K562 (cell line): ENCODE measurements around the gene ADAM8. TPM values are rescaled to one million over a fixed set of nuclear protein-coding genes. Genes with fewer than 3 reads are reported as not detected.

Experiments used
- ATAC-seq: fragments of 200-7000 bp; cut with Tn5 transposase; 3 replicates; pipeline ENCODE4 v1.9.1; 2020; ENCODE audit warnings: moderate library complexity
- Bru-seq: library from RNA; stranded (reverse); fragments of 400-500 nt; gene quantifications from one replicate; lab custom pipeline; 2021; lab: Mats Ljungman, UMichigan
- BruChase-seq, 2 experiments: library from RNA; stranded (reverse); fragments of 400-500 nt; gene quantifications; one replicate each; lab custom pipeline; 2021; lab: Mats Ljungman, UMichigan
- BruUV-seq: library from RNA; stranded (reverse); fragments of 400-500 nt; replicated peaks from 2 replicates; lab custom pipeline; 2021; lab: Mats Ljungman, UMichigan
- CTCF ChIA-PET: fragments of 300-600 bp; formaldehyde crosslinking; extraction: SDS; loops from one replicate; lab custom pipeline; 2021; ENCODE audit warnings: low intra/inter-chr PET ratio; lab: Yijun Ruan, JAX
- POLR2A ChIA-PET: fragments of 300-600, 350-650 bp; sonication (Branson Sonifier 250); formaldehyde crosslinking; extraction: SDS; loops from one replicate; lab custom pipeline; 2021; ENCODE audit warnings: antibody characterized with exemption, inconsistent platforms; lab: Yijun Ruan, JAX
- DNase-seq, 4 experiments: peaks; one replicate each; pipeline versions ENCODE4 v3.0.0 to v3.0.0-alpha.2; 2011 to 2018; ENCODE audit warnings: low spot score in 3 of 4, mixed read lengths in 3 of 4; ENCODE audit errors: extremely low read depth in 1 of 4
- FAIRE-seq: peaks from 2 replicates; lab custom pipeline; 2011; peaks lifted over from hg19 to GRCh38; lab: Jason Lieb, UNC
- H2AFZ ChIP-seq: 2 replicates; pipeline ENCODE4 v1.6.0; 2011; ENCODE audit warnings: low read depth, low read length, control low read depth, inconsistent platforms
- H3K27ac ChIP-seq: fragments of 200-600 bp; 3 replicates; pipeline ENCODE4 v1.8.0; 2011; ENCODE audit warnings: low read depth, mild to moderate bottlenecking, control low read depth, inconsistent platforms, low read length, moderate library complexity, mixed read lengths; ENCODE audit errors: extremely low read depth
- H3K27me3 ChIP-seq, 2 experiments: fragments of 300-600 bp in 1 of 2; 2 replicates in 1 of 2; 3 replicates in 1 of 2; pipeline versions ENCODE4 v1.6.0 to v1.8.0; 2011; ENCODE audit warnings: inconsistent platforms in 2 of 2, low read length in 2 of 2, mild to moderate bottlenecking in 1 of 2, mixed read lengths in 1 of 2, moderate library complexity in 1 of 2; ENCODE audit not compliant: control insufficient read depth in 2 of 2, insufficient read depth in 2 of 2
- H3K36me3 ChIP-seq: fragments of 300-600 bp; 3 replicates; pipeline ENCODE4 v1.8.0; 2011; ENCODE audit warnings: mild to moderate bottlenecking, low read length, inconsistent platforms; ENCODE audit not compliant: control insufficient read depth, insufficient read depth
- H3K4me1 ChIP-seq, 2 experiments: fragments of 200-600 bp in 1 of 2; replicated peaks in 1 of 2; 2 replicates in 1 of 2; 3 replicates in 1 of 2; pipeline versions ENCODE4 v1.5.1 to v1.8.0; 2011; ENCODE audit warnings: inconsistent platforms in 2 of 2, low read length in 2 of 2, mild to moderate bottlenecking in 1 of 2, mixed read lengths in 1 of 2, moderate library complexity in 1 of 2; ENCODE audit not compliant: control insufficient read depth in 2 of 2, insufficient read depth in 2 of 2
- H3K4me2 ChIP-seq: 2 replicates; pipeline ENCODE4 v1.6.1; 2011; ENCODE audit warnings: low read length, control low read depth, inconsistent platforms, mixed read lengths; ENCODE audit not compliant: insufficient read depth
- H3K4me3 ChIP-seq: fragments of 200-600 bp; sonication (generic), shearing (Covaris generic); 2 replicates; pipeline ENCODE4 v1.5.1; 2016; ENCODE audit warnings: control low read depth, inconsistent platforms
- H3K79me2 ChIP-seq: fragments of 200-600 bp; 3 replicates; pipeline ENCODE4 v1.8.0; 2011; ENCODE audit warnings: low read length, inconsistent platforms; ENCODE audit not compliant: control insufficient read depth, insufficient read depth
- H3K9ac ChIP-seq, 2 experiments: 2 replicates each; pipeline versions ENCODE4 v1.6.0 to v1.6.1; 2011; ENCODE audit warnings: low read depth in 2 of 2, low read length in 2 of 2, control low read depth in 1 of 2, inconsistent platforms in 1 of 2, mild to moderate bottlenecking in 1 of 2, mixed read lengths in 1 of 2; ENCODE audit not compliant: insufficient read depth in 1 of 2
- H3K9me1 ChIP-seq: one replicate; pipeline ENCODE4 v1.6.0; 2011; ENCODE audit warnings: inconsistent platforms, mild to moderate bottlenecking, low read length, moderate library complexity; ENCODE audit not compliant: control insufficient read depth, insufficient read depth
- H3K9me3 ChIP-seq: replicated peaks from 2 replicates; pipeline ENCODE4 v1.5.1; 2011; ENCODE audit warnings: low read depth, low read length, inconsistent platforms; ENCODE audit not compliant: control insufficient read depth, insufficient read depth
- H4K20me1 ChIP-seq: replicated peaks from 2 replicates; pipeline ENCODE4 v1.6.1; 2011; ENCODE audit warnings: low read length, inconsistent platforms, mixed read lengths; ENCODE audit not compliant: control insufficient read depth, insufficient read depth
- ELK3 ChIP-seq: fragments of 450-650 bp; formaldehyde crosslinking; IDR thresholded peaks from 2 replicates; pipeline ENCODE4 v1.4.0; 2020; ENCODE audit warnings: mild to moderate bottlenecking
- ZBTB33 ChIP-seq: sonication (generic); formaldehyde crosslinking; IDR thresholded peaks from 2 replicates; pipeline ENCODE4 v1.8.1; 2023; ENCODE audit warnings: mild to moderate bottlenecking, missing genetic modification reagents
- ZFP36 ChIP-seq: fragments of 150-350 bp; IDR thresholded peaks from 2 replicates; pipeline ENCODE4 v1.6.1; 2018; ENCODE audit warnings: low read length, low read depth; ENCODE audit not compliant: partially characterized antibody
- WGBS: fragments of 100-300 bp; shearing (Covaris generic); methylation state at CpG from one replicate; pipeline ENCODE4 v1.1.6; 2016; ENCODE audit warnings: low coverage, mixed read lengths; ENCODE audit not compliant: insufficient coverage; ENCODE audit errors: missing lambda C conversion rate; 5-methylcytosine and 5-hydroxymethylcytosine counted together
- in situ Hi-C: fragments of 300-500 bp; cut with MboI; formaldehyde crosslinking; loops from 4 replicates; pipeline ENCODE4 v1.15.0; 2018; ENCODE audit warnings: inconsistent platforms, mixed read lengths
- intact Hi-C: fragments of 100-400 bp; cut with micrococcal nuclease; formaldehyde crosslinking; loops from 2 replicates; pipeline ENCODE4 v1.14.2; 2022
- long read RNA-seq, 3 experiments: library from polyadenylated mRNA in 2 of 3; library from RNA in 1 of 3; unstranded in 2 of 3; stranded (forward) in 1 of 3; transcript quantifications; one replicate each; pipeline ENCODE4 v2.0.0, GENCODE V29; 2019 to 2022
- polyA minus RNA-seq, 3 experiments: library from RNA; depleted of rRNA, polyadenylated mRNA; stranded (reverse); fragments of >200 nt; gene quantifications; 2 replicates each; pipeline ENCODE4 v1.2.3, GENCODE V29; 2011
- polyA plus RNA-seq, 8 experiments: library from polyadenylated mRNA; depleted of rRNA in 4 of 8; stranded (reverse) in 5 of 8; unstranded in 3 of 8; fragments of >200 nt; fragmentation: Nextera tagmentation in 2 of 8; fragmentation: Illumina TruSeq in 1 of 8; extraction: Ambion mirVana in 2 of 8; extraction: Trizol in 1 of 8; gene quantifications; 2 replicates each; pipeline versions ENCODE4 v1.2.1 to v1.2.3, GENCODE V29; 2011 to 2014; ENCODE audit warnings: inconsistent platforms in 1 of 8, missing spikeins in 1 of 8
- total RNA-seq, 7 experiments: library from RNA; depleted of rRNA in 6 of 7; stranded (reverse); fragments of >200 nt in 6 of 7; fragmentation: Illumina TruSeq in 2 of 7; extraction: Trizol in 2 of 7; gene quantifications; 2 replicates each; pipeline versions ENCODE4 v1.2.1 to v1.2.3, GENCODE V29; 2011 to 2021; ENCODE audit warnings: low replicate concordance in 1 of 7

Gene ADAM8
- total RNA-seq (2011; cell fraction: chromatin; rRNA removed; ENCODE audit: low replicate concordance), result 8.0 and 37.9 TPM in 2 replicates
- total RNA-seq (2011; cell fraction: nucleolus; rRNA removed), result 34.7 and 35.9 TPM in 2 replicates
- 11.8 and 15.8 TPM in 2 replicates for total RNA-seq (2011; cell fraction: nucleoplasm; rRNA removed)
- total RNA-seq (2014; rRNA removed) (2.9 and 3.3 TPM in 2 replicates), total RNA-seq (2014; rRNA removed; fragmentation: Illumina TruSeq; extraction: Trizol) (0.19 and 0.25 TPM in 2 replicates), total RNA-seq (2015; rRNA removed; fragmentation: Illumina TruSeq; extraction: Trizol) (1.0 TPM in 2 replicates), total RNA-seq (2021) (6.1 and 7.0 TPM in 2 replicates), polyA plus RNA-seq (2011; rRNA removed) (1.5 and 5.8 TPM in 2 replicates), polyA plus RNA-seq (2014; fragmentation: Illumina TruSeq; extraction: Trizol) (1.1 and 3.4 TPM in 2 replicates), polyA plus RNA-seq (2014; fragmentation: Nextera tagmentation; extraction: Ambion mirVana) (under 1 TPM; 0.07 to 0.14 TPM), polyA plus RNA-seq (2014; rRNA removed) (5.0 and 7.2 TPM in 2 replicates), polyA minus RNA-seq (2011; rRNA and poly(A)+ RNA removed) (1.0 and 1.6 TPM in 2 replicates), Bru-seq, nascent RNA (percentile 41 among the genes with signal in this experiment), BruChase-seq, experiment 1, labeled RNA remaining after a 2-hour chase (percentile 37 among the genes with signal in this experiment), BruChase-seq, experiment 2, labeled RNA remaining after a 6-hour chase (percentile 42 among the genes with signal in this experiment)
- 5.3 and 5.8 TPM in 2 replicates for polyA plus RNA-seq (2011; cell fraction: cytosol; rRNA removed)
- 42.9 and 49.0 TPM in 2 replicates for polyA plus RNA-seq (2011; cell fraction: nucleus; rRNA removed)
- polyA plus RNA-seq (2012), result 4.0 and 16.8 TPM in 2 replicates
- 3.1 and 5.6 TPM in 2 replicates for polyA minus RNA-seq (2011; cell fraction: cytosol; rRNA and poly(A)+ RNA removed)
- 14.7 and 18.5 TPM in 2 replicates for polyA minus RNA-seq (2011; cell fraction: nucleus; rRNA and poly(A)+ RNA removed)
- long read RNA-seq, experiment 1, partial matches to known transcripts, result 3 of 8 reads
- long read RNA-seq, experiment 1, other reads (novel, unspliced or antisense), result 4 of 8 reads
- long read RNA-seq, experiment 2, partial matches to known transcripts, result 1 of 2 reads
- long read RNA-seq, experiment 2, other reads (novel, unspliced or antisense), result 1 of 2 reads
- long read RNA-seq, experiment 3, partial matches to known transcripts, result 1 of 2 reads
- long read RNA-seq, experiment 3, other reads (novel, unspliced or antisense), result 1 of 2 reads

- no peaks in the 10 kb centered on the region for H3K9me3 ChIP-seq
- ChIA-PET CTCF (no interaction called here), POLR2A (interaction anchor here (0.5 kb wide), 1 partner anchor 30 kb away, joined by 4 read pairs; no protein-coding TSS in a partner anchor)
- H2AFZ ChIP-seq, result 0 out of 2 replicates have a peak within 1 kb of the TSS, but pooled peaks have one; percentile 37
- no peaks in the 10 kb centered on the region for H3K79me2 ChIP-seq
- peak within 1 kb of the TSS; percentile 92 for H3K27ac ChIP-seq
- H3K4me3 ChIP-seq, result peak within 1 kb of the TSS; percentile 10; the same call in 1 of the 2 replicates
- no peaks in the 10 kb centered on the region for H3K27me3 ChIP-seq
- FAIRE-seq (no peak), ATAC-seq (peak; percentile 38), DNase-seq (peak; percentile 37 to 78 (median 74))
- H4K20me1 ChIP-seq, result no peaks in the 10 kb centered on the region
- intact Hi-C loops (no loop called here), in situ Hi-C loops (no loop called here)
- WGBS, result 61% methylated on average over 10 of the region's 63 CpGs
- H3K4me2 ChIP-seq, result peak within 1 kb of the TSS; percentile 51
- peaks cover 3% of the 10 kb centered on the region for H3K9me1 ChIP-seq
- no TSS peak for BruUV-seq
- peaks cover 40 to 90% of the 10 kb centered on the region in 2 experiments for H3K4me1 ChIP-seq
- H3K9ac ChIP-seq, result peak within 1 kb of the TSS; percentile 46 to 84; a peak in 3 of 4 replicates
- H3K36me3 ChIP-seq, result peaks cover 17% of the 10 kb centered on the region; the same call in 1 of the 3 replicates
- TF ChIP-seq ZFP36 (no peak), ELK3 (CRISPR knock-in tag) (no peak), ZBTB33 (peak; percentile 61; the same call in 1 of the 2 replicates)
Observed at GRCh38 chr10:133276435-133277201, at the start of gene ADAM8. ADAM8 (minus strand) TSS chr10:133276868; CDS start chr10:133276817, 51 bp downstream.
